Measurements from ENCODE around the gene MIOX.
"Not testable (repeated sequence)": the region's sequence is repeated elsewhere in the genome, so short reads cannot be mapped to it uniquely, and the experiment has no call there.

Gene MIOX

GRCh38 chr22:50530877-50531545 is 44.4 kb downstream of the MIOX start:
- peaks cover 23% of the 10 kb centered on the region for H3K4me1 ChIP-seq (ENCODE audit: low read depth, poor library complexity, severe bottlenecking)
- TF ChIP-seq CTCF (conservative IDR thresholded peaks at IDR 0.05; ENCODE audit: low read depth, low read length), result no peak
- H3K9ac ChIP-seq, result peak overlapping the region; percentile 93
- H4K20me1 ChIP-seq (ENCODE audit: insufficient read depth), result no peaks in the 10 kb centered on the region
- no peak overlapping the region for H3K4me3 ChIP-seq (IDR thresholded peaks at IDR 0.05; ENCODE audit: insufficient read depth, low read depth, low read length)
- H3K36me3 ChIP-seq (ENCODE audit: insufficient read depth), result no peaks in the 10 kb centered on the region
- peak overlapping the region; percentile 54; the same call in 1 of the 2 replicates for H3K4me2 ChIP-seq
- no peaks in the 10 kb centered on the region for H3K79me2 ChIP-seq (ENCODE audit: insufficient read depth, low read depth)
- peak overlapping the region; percentile 22; the same call in 1 of the 2 replicates for H2AFZ ChIP-seq (ENCODE audit: low read depth)
- peak overlapping the region; percentile 91 for H3K27ac ChIP-seq
- no peaks in the 10 kb centered on the region for H3K27me3 ChIP-seq (ENCODE audit: insufficient read depth, low read depth)

GRCh38 chr22:50531546-50531961 is 44.9 kb downstream of the MIOX start:
- Histone ChIP-seq H3K36me3 (ENCODE audit: insufficient read depth) (no peaks in the 10 kb centered on the region), H2AFZ (ENCODE audit: low read depth) (no peak overlapping the region), H3K27me3 (ENCODE audit: insufficient read depth, low read depth) (no peaks in the 10 kb centered on the region), H3K27ac (peak overlapping the region; percentile 91), H3K79me2 (ENCODE audit: insufficient read depth, low read depth) (no peaks in the 10 kb centered on the region), H3K4me2 (peak overlapping the region; percentile 54; the same call in 1 of the 2 replicates), H4K20me1 (ENCODE audit: insufficient read depth) (no peaks in the 10 kb centered on the region), H3K4me3 (IDR thresholded peaks at IDR 0.05; ENCODE audit: insufficient read depth, low read depth, low read length) (no peak overlapping the region), H3K4me1 (ENCODE audit: low read depth, poor library complexity, severe bottlenecking) (peaks cover 28% of the 10 kb centered on the region), H3K9ac (peak overlapping the region; percentile 93)
- no peak for TF ChIP-seq CTCF (conservative IDR thresholded peaks at IDR 0.05; ENCODE audit: low read depth, low read length)

- H3K27me3 ChIP-seq (ENCODE audit: insufficient read depth, low read depth), result no peaks in the 10 kb centered on the region
- H3K4me1 ChIP-seq (ENCODE audit: low read depth, poor library complexity, severe bottlenecking), result peaks cover 32% of the 10 kb centered on the region
- H3K79me2 ChIP-seq (ENCODE audit: insufficient read depth, low read depth), result no peaks in the 10 kb centered on the region
- no peak for TF ChIP-seq CTCF (conservative IDR thresholded peaks at IDR 0.05; ENCODE audit: low read depth, low read length)
- H2AFZ ChIP-seq (ENCODE audit: low read depth), result no peak overlapping the region
- no peak overlapping the region for H3K4me3 ChIP-seq (IDR thresholded peaks at IDR 0.05; ENCODE audit: insufficient read depth, low read depth, low read length)
- H3K27ac ChIP-seq, result peak overlapping the region; percentile 91
- H4K20me1 ChIP-seq (ENCODE audit: insufficient read depth), result no peaks in the 10 kb centered on the region
- peak overlapping the region; percentile 42; the same call in 1 of the 2 replicates for H3K4me2 ChIP-seq
- H3K9ac ChIP-seq, result peak overlapping the region; percentile 93
- no peaks in the 10 kb centered on the region for H3K36me3 ChIP-seq (ENCODE audit: insufficient read depth)
Measured at GRCh38 chr22:50531962-50532674, 45.5 kb downstream of the MIOX start.

GRCh38 chr22:50532824-50533796 is 46.5 kb downstream of the MIOX start:
- Histone ChIP-seq H3K4me3 (IDR thresholded peaks at IDR 0.05; ENCODE audit: insufficient read depth, low read depth, low read length) (no peak overlapping the region), H3K4me1 (ENCODE audit: low read depth, poor library complexity, severe bottlenecking) (peaks cover 40% of the 10 kb centered on the region), H3K4me2 (no peak overlapping the region), H2AFZ (ENCODE audit: low read depth) (no peak overlapping the region), H3K9ac (no peak overlapping the region), H3K27me3 (ENCODE audit: insufficient read depth, low read depth) (no peaks in the 10 kb centered on the region), H3K79me2 (ENCODE audit: insufficient read depth, low read depth) (no peaks in the 10 kb centered on the region), H3K36me3 (ENCODE audit: insufficient read depth) (no peaks in the 10 kb centered on the region), H4K20me1 (ENCODE audit: insufficient read depth) (no peaks in the 10 kb centered on the region), H3K27ac (no peak overlapping the region)
- TF ChIP-seq CTCF (conservative IDR thresholded peaks at IDR 0.05; ENCODE audit: low read depth, low read length), result no peak

- H3K4me2 ChIP-seq, H3K27ac ChIP-seq, H3K9ac ChIP-seq: not testable (repeated sequence)
Measured at GRCh38 chr22:50533856-50534711, 47.4 kb downstream of the MIOX start.

More at GRCh38 chr22:50533856-50534711, 47.4 kb downstream of the MIOX start:
- H3K79me2 ChIP-seq (ENCODE audit: insufficient read depth, low read depth); H3K4me3 ChIP-seq (IDR thresholded peaks at IDR 0.05; ENCODE audit: insufficient read depth, low read depth, low read length); H3K36me3 ChIP-seq (ENCODE audit: insufficient read depth); H3K27me3 ChIP-seq (ENCODE audit: insufficient read depth, low read depth); H4K20me1 ChIP-seq (ENCODE audit: insufficient read depth); H2AFZ ChIP-seq (ENCODE audit: low read depth): not testable (repeated sequence)
- H3K4me1 ChIP-seq (ENCODE audit: low read depth, poor library complexity, severe bottlenecking), result peaks cover 50% of the 10 kb centered on the region
